Dendritic cell treated with granulocyte-macrophage colony-stimulating factor and Interleukin-4, amounts not matched to agents 40 ng/mL and 50 ng/mL, for 4 days (primary cell): ENCODE results near the gene LYPD6B.

Experiments
- H3K27ac Mint-ChIP-seq: one replicate; pipeline ENCODE4 v1.8.0; 2022; ENCODE audit warnings: mild to moderate bottlenecking, mixed read lengths
- H3K27me3 Mint-ChIP-seq: one replicate; pipeline ENCODE4 v1.8.0; 2022; ENCODE audit warnings: mild to moderate bottlenecking, mixed read lengths
- H3K36me3 Mint-ChIP-seq: one replicate; pipeline ENCODE4 v1.8.0; 2022; ENCODE audit warnings: low read depth, mixed read lengths
- H3K4me1 Mint-ChIP-seq: one replicate; pipeline ENCODE4 v1.8.0; 2022; ENCODE audit warnings: low read depth, mixed read lengths
- H3K4me3 Mint-ChIP-seq: one replicate; pipeline ENCODE4 v1.8.0; 2022; ENCODE audit warnings: mild to moderate bottlenecking, moderate library complexity, mixed read lengths
- H3K9me3 Mint-ChIP-seq: one replicate; pipeline ENCODE4 v1.8.0; 2022; ENCODE audit warnings: mixed read lengths
- intact Hi-C: fragments of 100-400 bp; cut with micrococcal nuclease; formaldehyde crosslinking; loops from one replicate; pipeline ENCODE4 v1.15.0; 2022

The LYPD6B gene

GRCh38 chr2:149112713-149113112 is 74.2 kb downstream of the LYPD6B start:
- Mint-ChIP-seq H3K9me3 (no peaks in the 10 kb centered on the region), H3K4me1 (no peaks in the 10 kb centered on the region), H3K27me3 (peaks cover 6% of the 10 kb centered on the region), H3K4me3 (no peak overlapping the region), H3K36me3 (no peaks in the 10 kb centered on the region), H3K27ac (no peak overlapping the region)
- intact Hi-C loops: no loop called here

- Mint-ChIP-seq H3K27ac (no peak overlapping the region), H3K36me3 (no peaks in the 10 kb centered on the region), H3K4me3 (no peak overlapping the region), H3K4me1 (no peaks in the 10 kb centered on the region), H3K27me3 (peaks cover 9% of the 10 kb centered on the region), H3K9me3 (no peaks in the 10 kb centered on the region)
- intact Hi-C loops: no loop called here
Observed at GRCh38 chr2:149115781-149116180, 77.3 kb downstream of the LYPD6B start.

GRCh38 chr2:149119368-149119767 is 80.9 kb downstream of the LYPD6B start:
- no peak overlapping the region for H3K27ac Mint-ChIP-seq
- H3K27me3 Mint-ChIP-seq: peaks cover 9% of the 10 kb centered on the region
- H3K4me1 Mint-ChIP-seq: no peaks in the 10 kb centered on the region
- H3K9me3 Mint-ChIP-seq: no peaks in the 10 kb centered on the region
- intact Hi-C loops: no loop called here
- H3K36me3 Mint-ChIP-seq: no peaks in the 10 kb centered on the region
- no peak overlapping the region for H3K4me3 Mint-ChIP-seq

GRCh38 chr2:149122516-149122915 is 84.0 kb downstream of the LYPD6B start:
- Mint-ChIP-seq H3K4me1 (no peaks in the 10 kb centered on the region), H3K27me3 (peaks cover 19% of the 10 kb centered on the region), H3K36me3 (no peaks in the 10 kb centered on the region), H3K4me3 (no peak overlapping the region), H3K27ac (no peak overlapping the region), H3K9me3 (no peaks in the 10 kb centered on the region)
- intact Hi-C loops: no loop called here

DNA sequence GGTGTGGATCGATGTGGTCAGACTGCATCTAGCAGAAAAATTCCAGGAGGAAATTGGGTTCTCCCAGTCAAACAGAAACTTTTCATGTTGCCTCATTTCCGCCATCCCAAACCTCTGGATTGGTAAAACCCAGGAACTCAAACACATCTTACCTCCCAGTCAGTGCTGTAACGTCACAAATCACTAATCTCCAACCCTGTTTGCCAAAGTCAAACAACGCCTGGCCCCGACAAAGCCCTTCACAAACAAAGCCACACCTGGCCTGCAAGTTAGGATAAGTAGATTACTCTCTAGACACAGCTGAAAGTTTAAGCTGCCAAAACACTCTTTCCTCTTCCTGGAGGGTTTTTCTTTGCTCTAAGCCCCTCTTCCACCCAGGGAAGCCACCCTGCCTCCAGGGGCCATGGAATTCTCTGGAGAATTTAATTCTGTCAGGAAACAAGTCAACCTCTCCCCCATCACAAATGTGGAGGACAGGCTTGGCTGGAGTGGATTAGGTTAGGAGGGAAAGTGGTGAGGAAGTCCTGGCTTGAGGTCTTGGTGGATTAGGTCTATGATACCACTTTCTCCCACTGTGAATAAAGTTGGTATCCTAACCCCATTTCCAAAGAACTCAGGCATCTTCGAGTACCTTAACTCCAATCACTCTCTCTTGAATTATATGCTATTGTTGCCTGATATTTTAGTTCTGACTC is 86.7 kb downstream of the LYPD6B start:
- peaks cover 17% of the 10 kb centered on the region for H3K27me3 Mint-ChIP-seq
- H3K27ac Mint-ChIP-seq: no peak overlapping the region
- H3K9me3 Mint-ChIP-seq: no peaks in the 10 kb centered on the region
- no peaks in the 10 kb centered on the region for H3K36me3 Mint-ChIP-seq
- no peaks in the 10 kb centered on the region for H3K4me1 Mint-ChIP-seq
- no peak overlapping the region for H3K4me3 Mint-ChIP-seq
- intact Hi-C loops: no loop called here

DNA sequence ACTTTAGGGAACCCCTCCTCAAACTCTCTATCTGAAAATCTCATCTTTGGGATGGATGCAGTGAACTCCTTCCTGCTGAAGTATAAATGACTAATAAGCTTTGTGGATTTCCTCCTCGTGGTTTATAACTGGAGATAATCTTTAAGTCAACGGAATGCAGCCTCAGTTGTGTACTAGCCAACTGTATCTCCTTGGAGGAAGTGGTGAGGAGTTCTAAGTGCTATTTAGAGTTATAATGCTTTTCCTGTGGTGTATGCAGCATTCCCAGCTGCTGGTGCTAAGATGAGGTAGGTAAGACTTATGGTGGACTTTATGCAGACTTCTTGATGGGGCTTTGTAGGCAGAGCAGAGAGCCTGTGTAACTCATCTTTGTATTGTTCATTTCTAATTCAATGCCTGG is 90.9 kb downstream of the LYPD6B start:
- Mint-ChIP-seq H3K4me3 (no peak overlapping the region), H3K27me3 (peaks cover 19% of the 10 kb centered on the region), H3K9me3 (no peaks in the 10 kb centered on the region), H3K4me1 (no peaks in the 10 kb centered on the region), H3K27ac (no peak overlapping the region), H3K36me3 (no peaks in the 10 kb centered on the region)
- intact Hi-C loops: no loop called here

DNA sequence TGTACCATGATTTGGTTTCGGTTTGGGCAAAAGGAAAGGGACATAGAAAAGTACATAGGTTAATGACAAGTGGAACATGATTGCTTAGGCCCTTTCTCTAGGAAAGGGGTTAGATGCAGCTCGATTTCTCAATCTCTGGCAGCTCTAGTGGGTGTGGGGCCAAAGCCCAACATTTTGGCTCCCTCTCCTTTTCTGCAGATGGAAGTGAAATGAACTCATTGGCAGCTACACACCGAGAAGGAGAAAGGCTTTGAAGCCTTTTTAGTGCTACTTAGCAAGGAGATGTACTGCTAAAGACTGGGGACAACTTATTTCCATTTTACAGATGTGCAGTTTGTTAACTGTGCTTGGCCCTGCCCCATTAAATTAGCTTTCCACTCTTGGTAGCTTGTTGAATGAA is 93.8 kb downstream of the LYPD6B start:
- H3K4me3 Mint-ChIP-seq: no peak overlapping the region
- peaks cover 7% of the 10 kb centered on the region for H3K27me3 Mint-ChIP-seq
- H3K36me3 Mint-ChIP-seq: no peaks in the 10 kb centered on the region
- H3K9me3 Mint-ChIP-seq: no peaks in the 10 kb centered on the region
- no peaks in the 10 kb centered on the region for H3K4me1 Mint-ChIP-seq
- intact Hi-C loops: no loop called here
- H3K27ac Mint-ChIP-seq: no peak overlapping the region

DNA sequence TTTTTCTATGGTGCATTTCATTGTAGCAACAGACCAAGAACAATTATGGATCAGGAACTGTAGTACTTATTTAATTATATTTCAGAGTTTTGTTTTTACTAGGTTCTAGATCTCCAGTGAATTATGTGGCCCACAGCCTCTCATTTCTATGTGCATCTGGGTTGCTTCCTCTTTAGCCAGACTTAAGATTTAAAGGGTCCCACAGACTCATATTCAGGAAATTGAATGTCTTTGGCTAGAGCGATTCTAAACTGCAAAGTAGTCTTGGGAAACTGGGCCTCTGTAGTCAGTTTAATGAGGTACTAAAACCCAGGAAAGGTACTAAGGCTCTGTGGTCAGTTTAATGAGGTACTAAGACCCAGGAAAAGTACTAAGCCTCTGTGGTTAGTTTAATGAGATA is 94.4 kb downstream of the LYPD6B start:
- Mint-ChIP-seq H3K27me3 (peaks cover 5% of the 10 kb centered on the region), H3K36me3 (no peaks in the 10 kb centered on the region), H3K4me3 (no peak overlapping the region), H3K9me3 (no peaks in the 10 kb centered on the region), H3K4me1 (no peaks in the 10 kb centered on the region), H3K27ac (no peak overlapping the region)
- intact Hi-C loops: no loop called here

DNA sequence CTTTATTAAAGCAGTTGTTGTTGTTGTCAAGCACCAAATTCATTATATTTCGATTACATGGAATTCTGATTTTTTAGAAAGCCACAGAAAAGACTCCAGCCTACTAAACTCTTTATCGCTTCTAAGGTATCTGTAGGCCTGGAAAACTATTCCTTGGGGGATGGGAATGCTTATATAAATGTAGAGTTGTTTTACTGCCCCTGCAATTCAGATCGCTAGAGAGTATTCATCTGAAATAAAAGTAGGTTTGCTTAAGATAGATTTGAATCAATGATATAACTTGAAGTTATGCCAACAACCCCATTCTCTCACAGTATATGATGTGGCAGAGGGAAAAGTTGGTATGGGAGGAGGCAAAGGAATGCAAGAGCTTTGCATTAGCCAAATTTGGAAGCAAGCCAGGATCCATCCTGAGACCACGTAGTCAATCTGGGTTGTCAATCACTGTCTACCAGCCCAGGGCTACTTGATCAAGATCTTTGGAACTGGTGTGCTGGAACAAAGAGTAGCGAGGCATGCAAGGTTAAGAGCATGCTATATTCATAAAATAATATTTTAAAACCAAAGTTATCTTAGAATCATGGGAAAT is 95.9 kb downstream of the LYPD6B start:
- Mint-ChIP-seq H3K9me3 (no peaks in the 10 kb centered on the region), H3K27me3 (peaks cover 5% of the 10 kb centered on the region), H3K36me3 (no peaks in the 10 kb centered on the region), H3K27ac (no peak overlapping the region), H3K4me1 (no peaks in the 10 kb centered on the region), H3K4me3 (no peak overlapping the region)
- intact Hi-C loops: no loop called here

GRCh38 chr2:149136111-149136510 is 97.6 kb downstream of the LYPD6B start:
- Mint-ChIP-seq H3K4me1 (peaks cover 5% of the 10 kb centered on the region), H3K27ac (no peak overlapping the region), H3K36me3 (no peaks in the 10 kb centered on the region), H3K4me3 (no peak overlapping the region), H3K27me3 (peaks cover 7% of the 10 kb centered on the region), H3K9me3 (no peaks in the 10 kb centered on the region)
- intact Hi-C loops: no loop called here

GRCh38 chr2:149141046-149141445 is 102.5 kb downstream of the LYPD6B start:
- H3K36me3 Mint-ChIP-seq: no peaks in the 10 kb centered on the region
- H3K9me3 Mint-ChIP-seq: no peaks in the 10 kb centered on the region
- H3K4me1 Mint-ChIP-seq: peaks cover 16% of the 10 kb centered on the region
- H3K27ac Mint-ChIP-seq: no peak overlapping the region
- peaks cover 13% of the 10 kb centered on the region for H3K27me3 Mint-ChIP-seq
- no peak overlapping the region for H3K4me3 Mint-ChIP-seq
- intact Hi-C loops: no loop called here

GRCh38 chr2:149143734-149144133 is 105.2 kb downstream of the LYPD6B start:
- Mint-ChIP-seq H3K27me3 (peaks cover 22% of the 10 kb centered on the region), H3K4me3 (no peak overlapping the region), H3K4me1 (peaks cover 19% of the 10 kb centered on the region), H3K27ac (no peak overlapping the region), H3K36me3 (no peaks in the 10 kb centered on the region), H3K9me3 (no peaks in the 10 kb centered on the region)
- intact Hi-C loops: no loop called here

GRCh38 chr2:149145314-149146295 is 107.1 kb downstream of the LYPD6B start:
- Mint-ChIP-seq H3K4me1 (peaks cover 14% of the 10 kb centered on the region), H3K36me3 (no peaks in the 10 kb centered on the region), H3K27me3 (peaks cover 23% of the 10 kb centered on the region), H3K27ac (no peak overlapping the region), H3K4me3 (no peak overlapping the region), H3K9me3 (no peaks in the 10 kb centered on the region)
- intact Hi-C loops: no loop called here

DNA sequence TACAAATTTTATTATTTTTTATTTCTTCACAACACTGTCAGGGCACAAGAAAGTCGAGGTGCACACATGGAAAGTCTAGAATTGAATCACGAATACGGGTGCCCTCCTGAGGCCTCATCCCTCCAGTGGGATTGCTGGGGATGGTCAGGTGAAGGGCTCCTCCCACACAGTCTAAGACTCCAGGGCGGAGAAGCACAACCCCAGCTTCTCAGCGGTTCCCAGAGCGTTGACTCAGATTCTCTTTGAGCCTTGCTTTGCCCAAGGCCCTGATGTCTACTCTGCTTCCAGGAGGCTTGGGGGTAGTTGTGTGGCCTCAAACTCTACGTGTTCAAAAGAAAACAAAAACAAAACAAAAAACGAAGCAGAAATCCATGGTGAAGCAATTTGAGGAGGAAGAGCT is 108.4 kb downstream of the LYPD6B start:
- intact Hi-C loops: no loop called here
- H3K4me1 Mint-ChIP-seq: peaks cover 24% of the 10 kb centered on the region
- H3K36me3 Mint-ChIP-seq: no peaks in the 10 kb centered on the region
- H3K27ac Mint-ChIP-seq: no peak overlapping the region
- no peak overlapping the region for H3K4me3 Mint-ChIP-seq
- H3K9me3 Mint-ChIP-seq: no peaks in the 10 kb centered on the region
- peaks cover 24% of the 10 kb centered on the region for H3K27me3 Mint-ChIP-seq
